ENCODE results near the gene TTF2.

TTF2 gene
- total RNA-seq = 41.1 to 92.1 (median 46.6) reads per million in 3 experiments

- DNase-seq = peak; percentile 98
Measured at GRCh38 chr1:117059678-117060440, at the start of gene TTF2. Gene TTF2, plus strand, starts transcription at chr1:117060326. Its CDS starts 21 bp downstream, at chr1:117060347.

- DNase-seq = no peak
Measured at GRCh38 chr1:117011334-117011733, 48.8 kb upstream of the TTF2 start.

- DNase-seq = no peak
Measured at GRCh38 chr1:117013309-117013858, 46.7 kb upstream of the TTF2 start.

GRCh38 chr1:117014209-117014608 is 45.9 kb upstream of the TTF2 start:
- DNase-seq = no peak

GRCh38 chr1:117015724-117016123 is 44.4 kb upstream of the TTF2 start:
- no peak for DNase-seq

GRCh38 chr1:117017062-117017461 is 43.1 kb upstream of the TTF2 start:
- no peak for DNase-seq

- DNase-seq = no peak
Measured at GRCh38 chr1:117017648-117018047, 42.5 kb upstream of the TTF2 start.

- DNase-seq = no peak
Measured at GRCh38 chr1:117020526-117021156, 39.5 kb upstream of the TTF2 start.

- no peak for DNase-seq
Measured at GRCh38 chr1:117022114-117022513, 38.0 kb upstream of the TTF2 start.

GRCh38 chr1:117025568-117025967 is 34.6 kb upstream of the TTF2 start:
- no peak for DNase-seq

GRCh38 chr1:117026361-117026760 is 33.8 kb upstream of the TTF2 start:
- DNase-seq = no peak

GRCh38 chr1:117029685-117030084 is 30.4 kb upstream of the TTF2 start:
- no peak for DNase-seq

GRCh38 chr1:117030271-117030877 is 29.8 kb upstream of the TTF2 start:
- DNase-seq = no peak

- DNase-seq = no peak
Measured at GRCh38 chr1:117032266-117032665, 27.9 kb upstream of the TTF2 start.

- DNase-seq = no peak
Measured at GRCh38 chr1:117032681-117033539, 27.2 kb upstream of the TTF2 start.

GRCh38 chr1:117033772-117034171 is 26.4 kb upstream of the TTF2 start:
- DNase-seq = no peak

GRCh38 chr1:117034791-117035290 is 25.3 kb upstream of the TTF2 start:
- DNase-seq = no peak

- DNase-seq = no peak
Measured at GRCh38 chr1:117036018-117036461, 24.1 kb upstream of the TTF2 start.

- DNase-seq = no peak
Measured at GRCh38 chr1:117037802-117038201, 22.3 kb upstream of the TTF2 start.

- DNase-seq = no peak
Measured at GRCh38 chr1:117038236-117038635, 21.9 kb upstream of the TTF2 start.

- DNase-seq = no peak
Measured at GRCh38 chr1:117044217-117044616, 15.9 kb upstream of the TTF2 start.

- DNase-seq = no peak
Measured at GRCh38 chr1:117045644-117046043, 14.5 kb upstream of the TTF2 start.
